AG10803 (cell line): ENCODE measurements around the gene NOS1AP.

ENCODE experiments used
- DNase-seq: peaks from one replicate; pipeline ENCODE4 v3.0.0; 2010; ENCODE audit warnings: low read depth
- H3K4me3 ChIP-seq: 2 replicates; pipeline ENCODE4 v1.5.1; 2011; ENCODE audit warnings: mild to moderate bottlenecking, low read length, control low read depth
- TF ChIP-seq, protein P1 (sequence below): conservative IDR thresholded peaks from 2 replicates; pipeline ENCODE4 v1.5.1; 2011; ENCODE audit warnings: mild to moderate bottlenecking, low read length, control low read depth, inconsistent platforms

NOS1AP gene

DNA sequence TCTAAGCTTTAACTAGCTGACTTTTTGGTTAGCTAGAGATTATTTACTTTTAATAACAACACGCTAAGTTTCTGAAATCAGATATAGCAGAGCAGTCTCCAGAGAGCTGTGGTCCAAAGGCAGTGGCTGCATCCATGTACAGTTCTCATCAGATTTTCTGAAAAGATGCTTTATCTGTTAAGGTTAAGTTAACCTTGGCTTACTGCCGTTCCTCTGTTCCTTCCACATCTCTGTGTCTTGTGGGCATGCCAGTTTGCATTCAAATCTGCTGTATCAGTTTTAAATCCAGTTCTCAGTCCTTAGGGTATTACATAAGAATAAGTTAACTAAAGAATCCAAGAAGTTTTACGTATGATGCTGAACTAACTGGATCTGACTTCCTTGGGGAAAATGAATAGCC is 260.3 kb downstream of the NOS1AP start:
- no peak overlapping the region for H3K4me3 ChIP-seq
- TF ChIP-seq, protein P1, sequence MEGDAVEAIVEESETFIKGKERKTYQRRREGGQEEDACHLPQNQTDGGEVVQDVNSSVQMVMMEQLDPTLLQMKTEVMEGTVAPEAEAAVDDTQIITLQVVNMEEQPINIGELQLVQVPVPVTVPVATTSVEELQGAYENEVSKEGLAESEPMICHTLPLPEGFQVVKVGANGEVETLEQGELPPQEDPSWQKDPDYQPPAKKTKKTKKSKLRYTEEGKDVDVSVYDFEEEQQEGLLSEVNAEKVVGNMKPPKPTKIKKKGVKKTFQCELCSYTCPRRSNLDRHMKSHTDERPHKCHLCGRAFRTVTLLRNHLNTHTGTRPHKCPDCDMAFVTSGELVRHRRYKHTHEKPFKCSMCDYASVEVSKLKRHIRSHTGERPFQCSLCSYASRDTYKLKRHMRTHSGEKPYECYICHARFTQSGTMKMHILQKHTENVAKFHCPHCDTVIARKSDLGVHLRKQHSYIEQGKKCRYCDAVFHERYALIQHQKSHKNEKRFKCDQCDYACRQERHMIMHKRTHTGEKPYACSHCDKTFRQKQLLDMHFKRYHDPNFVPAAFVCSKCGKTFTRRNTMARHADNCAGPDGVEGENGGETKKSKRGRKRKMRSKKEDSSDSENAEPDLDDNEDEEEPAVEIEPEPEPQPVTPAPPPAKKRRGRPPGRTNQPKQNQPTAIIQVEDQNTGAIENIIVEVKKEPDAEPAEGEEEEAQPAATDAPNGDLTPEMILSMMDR, result no peak
- DNase-seq, result no peak

DNA sequence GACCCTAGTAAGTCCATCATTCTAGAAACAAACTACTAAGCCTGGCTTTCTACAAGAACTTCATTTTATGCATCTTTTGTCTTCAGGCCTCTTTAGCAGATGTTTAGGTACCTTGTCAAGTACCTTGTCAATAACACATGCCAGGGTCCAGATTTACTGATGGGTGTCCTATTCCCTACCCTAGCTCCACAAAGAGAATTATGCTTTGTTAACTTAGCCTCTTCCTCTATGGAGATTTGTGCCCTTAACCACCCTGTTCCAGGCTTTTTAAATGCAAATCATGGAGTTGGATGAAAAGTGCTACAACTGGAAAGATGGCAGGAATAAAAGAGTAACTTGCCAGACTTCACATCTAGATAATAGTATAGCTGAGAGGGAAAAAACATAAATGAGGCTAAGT is 264.5 kb downstream of the NOS1AP start:
- TF ChIP-seq, protein P1, result no peak
- no peak for DNase-seq
- H3K4me3 ChIP-seq, result no peak overlapping the region

DNA sequence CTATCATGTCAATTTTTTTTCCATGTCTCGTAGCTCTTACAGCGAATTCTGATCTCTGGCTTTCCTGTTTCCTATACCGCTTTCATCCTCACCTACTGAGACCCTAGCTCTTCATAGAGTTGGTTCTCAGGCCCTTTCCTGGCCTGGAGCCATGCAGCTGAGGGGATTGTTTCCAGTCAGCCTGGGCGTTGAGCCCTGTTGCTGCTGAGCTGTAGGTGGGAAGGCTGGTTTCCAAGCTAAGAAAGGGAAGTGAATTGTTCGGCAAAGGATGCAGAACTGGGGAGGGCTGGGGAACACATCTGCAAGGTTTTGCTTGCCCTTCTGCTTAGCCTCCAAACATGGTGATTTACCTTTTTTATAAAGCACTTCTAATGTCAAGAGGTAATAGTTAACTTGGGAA is 265.6 kb downstream of the NOS1AP start:
- H3K4me3 ChIP-seq, result no peak overlapping the region
- no peak for DNase-seq
- TF ChIP-seq, protein P1, result no peak

DNA sequence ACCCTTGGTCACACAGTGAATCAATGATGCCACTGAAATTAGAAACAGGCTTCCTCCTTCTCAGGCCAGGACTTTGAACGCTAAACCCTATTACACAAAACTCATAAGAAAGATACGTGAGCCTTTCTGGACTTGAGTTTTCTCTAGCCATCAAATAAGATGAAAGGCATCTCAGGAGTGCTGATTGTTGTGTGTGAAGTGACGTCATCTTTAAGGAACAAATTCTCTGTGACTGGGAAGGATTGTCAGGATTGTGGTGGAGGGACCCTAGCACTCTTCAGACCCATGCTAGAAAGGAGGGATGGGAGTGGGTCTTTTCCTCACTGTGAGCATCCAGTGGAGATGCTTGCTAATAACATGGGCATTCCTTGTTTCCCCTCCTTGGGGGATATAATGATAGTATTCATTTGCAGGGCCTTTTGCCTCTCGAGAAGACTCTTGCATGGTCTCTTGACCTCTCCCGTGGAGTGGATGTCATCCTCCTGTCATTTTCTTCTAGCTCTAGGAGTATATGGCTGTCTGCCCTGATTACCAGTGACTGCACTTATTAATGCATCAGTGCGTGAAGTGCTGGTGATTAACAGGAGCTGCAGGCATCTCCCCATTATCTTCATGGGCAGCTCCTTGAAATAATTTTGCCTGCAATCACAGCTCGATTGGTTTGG is 267.3 kb downstream of the NOS1AP start:
- DNase-seq, result no peak
- no peak overlapping the region for H3K4me3 ChIP-seq
- TF ChIP-seq, protein P1, result no peak

DNA sequence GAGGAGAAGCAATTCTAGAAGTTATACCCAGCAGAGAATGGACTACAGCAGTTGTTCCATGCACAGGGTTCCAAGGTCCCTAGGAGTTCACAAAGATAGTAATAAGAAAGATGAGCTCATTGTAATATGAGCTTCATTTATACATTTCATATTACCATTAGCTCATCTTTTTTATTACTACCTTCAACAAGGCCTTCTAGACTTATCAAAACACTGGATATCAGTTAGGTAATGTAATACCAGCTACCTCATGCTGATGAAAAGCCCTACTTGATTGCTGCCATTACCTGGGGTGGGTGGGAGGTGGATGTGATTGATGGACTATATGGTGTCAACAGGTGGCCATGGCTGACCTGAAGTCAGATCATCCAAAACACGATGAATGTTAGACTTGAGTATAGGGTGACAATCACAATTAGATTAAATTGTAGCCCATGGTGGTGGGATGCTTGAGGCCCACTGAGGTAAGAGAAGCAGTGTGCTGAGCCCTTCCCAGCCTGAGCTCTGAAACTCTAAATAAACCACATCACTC is 273.0 kb downstream of the NOS1AP start:
- no peak for DNase-seq

DNA sequence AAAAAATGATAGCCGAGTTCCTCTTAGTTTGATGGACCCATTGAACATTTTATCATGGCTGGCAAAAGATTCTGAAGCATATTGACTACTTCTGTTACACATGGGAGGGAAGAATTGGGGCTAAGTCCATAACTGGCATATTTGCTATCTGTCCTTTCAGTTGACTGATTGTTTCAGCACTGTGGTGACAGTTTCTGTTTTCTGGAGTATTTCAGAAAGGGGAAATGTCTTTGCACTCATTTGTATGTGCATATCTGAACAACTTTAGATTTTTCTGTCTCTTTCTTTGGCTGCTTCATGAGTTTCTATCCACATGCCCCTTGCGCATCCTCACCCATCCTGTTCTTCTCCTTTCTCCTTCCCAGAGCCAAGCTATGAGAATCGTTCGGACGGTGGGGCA is 274.0 kb downstream of the NOS1AP start:
- DNase-seq, result no peak
- TF ChIP-seq, protein P1, result no peak
- no peak overlapping the region for H3K4me3 ChIP-seq

More for the DNA sequence above, 273.0 kb downstream of the NOS1AP start:
- TF ChIP-seq, protein P1, result no peak
- no peak overlapping the region for H3K4me3 ChIP-seq

DNA sequence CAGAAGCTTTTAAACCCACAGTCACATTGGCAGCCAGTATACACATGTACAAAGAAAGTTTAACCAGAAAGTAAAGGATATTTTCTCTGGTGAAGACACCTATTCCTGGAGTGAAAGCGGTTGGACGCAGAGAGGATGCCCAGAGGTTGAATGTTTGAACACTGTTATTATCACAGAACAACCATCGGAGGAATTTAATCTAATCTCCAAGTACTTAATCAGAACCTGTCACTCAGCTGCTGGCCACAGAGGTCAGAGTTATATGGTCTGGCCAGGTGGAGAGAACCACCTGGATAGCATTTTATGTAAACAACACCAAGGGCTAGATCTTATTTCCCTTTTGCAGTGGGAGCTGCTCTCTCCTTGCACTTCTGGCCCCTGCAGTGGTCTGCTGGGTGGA is 277.8 kb downstream of the NOS1AP start:
- TF ChIP-seq, protein P1, result no peak
- H3K4me3 ChIP-seq, result no peak overlapping the region
- no peak for DNase-seq
